HEK293 (cell line): ENCODE measurements around the gene B4GALT2.
A peak's percentile ranks its signal among the peaks of the same experiment; 100 is the strongest.

Source experiments
- HIC1 ChIP-seq: fragments of 450-650 bp; formaldehyde crosslinking; IDR thresholded peaks from 2 replicates; pipeline ENCODE4 v1.5.1; 2016; ENCODE audit warnings: missing biosample characterization, missing genetic modification characterization
- HOXA7 ChIP-seq: sonication (generic); formaldehyde crosslinking; IDR thresholded peaks from 2 replicates; pipeline ENCODE4 v1.8.1; 2022; ENCODE audit warnings: missing genetic modification reagents, borderline replicate concordance
- KLF9 ChIP-seq: fragments of 450-650 bp; formaldehyde crosslinking; IDR thresholded peaks from 2 replicates; pipeline ENCODE4 v1.5.1; 2016; ENCODE audit warnings: missing biosample characterization, missing genetic modification characterization, low read depth
- OVOL3 ChIP-seq: fragments of 450-650 bp; formaldehyde crosslinking; IDR thresholded peaks from 2 replicates; pipeline ENCODE4 v1.5.1; 2016; ENCODE audit warnings: missing biosample characterization, missing genetic modification characterization
- PATZ1 ChIP-seq: fragments of 450-650 bp; formaldehyde crosslinking; IDR thresholded peaks from 2 replicates; pipeline ENCODE4 v1.5.1; 2016; ENCODE audit warnings: missing biosample characterization, missing genetic modification characterization
- RBAK ChIP-seq: fragments of 450-650 bp; formaldehyde crosslinking; IDR thresholded peaks from 2 replicates; pipeline ENCODE4 v1.5.1; 2016; ENCODE audit warnings: missing biosample characterization, missing genetic modification characterization
- SCRT1 ChIP-seq: fragments of 450-650 bp; formaldehyde crosslinking; IDR thresholded peaks from 2 replicates; pipeline ENCODE4 v1.5.1; 2016; ENCODE audit warnings: missing biosample characterization, missing genetic modification characterization, borderline replicate concordance
- SCRT2 ChIP-seq: fragments of 450-650 bp; formaldehyde crosslinking; IDR thresholded peaks from 2 replicates; pipeline ENCODE4 v1.5.1; 2016; ENCODE audit warnings: missing biosample characterization, missing genetic modification characterization
- ZFHX2 ChIP-seq: fragments of 450-650 bp; formaldehyde crosslinking; conservative IDR thresholded peaks from 2 replicates; pipeline ENCODE4 v1.5.1; 2016; ENCODE audit warnings: missing biosample characterization, missing genetic modification characterization
- ZFP37 ChIP-seq: fragments of 450-650 bp; formaldehyde crosslinking; IDR thresholded peaks from 2 replicates; pipeline ENCODE4 v1.5.1; 2016; ENCODE audit warnings: missing biosample characterization, missing genetic modification characterization
- ZIC2 ChIP-seq: fragments of 450-650 bp; formaldehyde crosslinking; IDR thresholded peaks from 2 replicates; pipeline ENCODE4 v1.5.1; 2016; ENCODE audit warnings: missing biosample characterization, missing genetic modification characterization
- ZNF148 ChIP-seq: fragments of 450-650 bp; formaldehyde crosslinking; IDR thresholded peaks from 2 replicates; pipeline ENCODE4 v1.5.0; 2017; ENCODE audit warnings: missing biosample characterization, missing genetic modification characterization, borderline replicate concordance
- ZNF324 ChIP-seq: fragments of 450-650 bp; formaldehyde crosslinking; IDR thresholded peaks from 2 replicates; pipeline ENCODE4 v1.5.1; 2016; ENCODE audit warnings: missing biosample characterization, missing genetic modification characterization
- ZNF398 ChIP-seq: fragments of 450-650 bp; formaldehyde crosslinking; IDR thresholded peaks from 2 replicates; pipeline ENCODE4 v1.5.1; 2017; ENCODE audit warnings: missing biosample characterization, missing genetic modification characterization
- ZNF473 ChIP-seq: fragments of 450-650 bp; formaldehyde crosslinking; IDR thresholded peaks from 2 replicates; pipeline ENCODE4 v1.5.1; 2017; ENCODE audit warnings: missing biosample characterization, missing genetic modification characterization
- ZNF514 ChIP-seq: fragments of 450-650 bp; formaldehyde crosslinking; IDR thresholded peaks from 2 replicates; pipeline ENCODE4 v1.5.1; 2016; ENCODE audit warnings: missing biosample characterization, missing genetic modification characterization
- ZNF549 ChIP-seq: fragments of 450-650 bp; IDR thresholded peaks from 2 replicates; pipeline ENCODE4 v1.5.1; 2018; ENCODE audit warnings: missing biosample characterization, missing genetic modification characterization, mild to moderate bottlenecking, inconsistent platforms, moderate library complexity
- ZNF624 ChIP-seq: fragments of 450-650 bp; formaldehyde crosslinking; IDR thresholded peaks from 2 replicates; pipeline ENCODE4 v1.5.1; 2017; ENCODE audit warnings: missing biosample characterization, missing genetic modification characterization
- ZNF645 ChIP-seq: fragments of 450-650 bp; formaldehyde crosslinking; IDR thresholded peaks from 2 replicates; pipeline ENCODE4; 2016; ENCODE audit warnings: missing biosample characterization, missing genetic modification characterization
- ZNF701 ChIP-seq: fragments of 450-650 bp; formaldehyde crosslinking; IDR thresholded peaks from 2 replicates; pipeline ENCODE4 v1.5.1; 2016; ENCODE audit warnings: missing biosample characterization, missing genetic modification characterization
- ZSCAN30 ChIP-seq: fragments of 450-650 bp; IDR thresholded peaks from 2 replicates; pipeline ENCODE4 v1.5.1; 2018; ENCODE audit warnings: missing biosample characterization, mild to moderate bottlenecking, missing genetic modification characterization, moderate library complexity
- ZSCAN4 ChIP-seq: fragments of 450-650 bp; formaldehyde crosslinking; IDR thresholded peaks from 2 replicates; pipeline ENCODE4 v1.5.1; 2017; ENCODE audit warnings: missing biosample characterization, missing genetic modification characterization

The B4GALT2 gene

GRCh38 chr1:44037154-44037553 lies 58.1 kb downstream of the B4GALT2 start (continued):
- TF ChIP-seq ZNF148 (tag by site-specific recombination) (no peak), ZFP37 (tag by site-specific recombination) (no peak), KLF9 (tag by site-specific recombination) (no peak), ZSCAN30 (no peak), ZNF549 (tag by site-specific recombination) (no peak), ZNF701 (tag by site-specific recombination) (no peak), SCRT1 (tag by site-specific recombination) (no peak), RBAK (no peak), ZNF645 (tag by site-specific recombination) (peak; percentile 62; the same call in 1 of the 2 replicates), ZSCAN4 (tag by site-specific recombination) (0 out of 2 replicates have a peak, but pooled peaks have one; percentile 38), ZNF473 (tag by site-specific recombination) (no peak), OVOL3 (tag by site-specific recombination) (no peak), ZNF514 (tag by site-specific recombination) (no peak), ZNF398 (tag by site-specific recombination) (peak; percentile 58; the same call in 1 of the 2 replicates), SCRT2 (tag by site-specific recombination) (no peak), PATZ1 (0 out of 2 replicates have a peak, but pooled peaks have one; percentile 9), HIC1 (no peak), ZNF624 (tag by site-specific recombination) (no peak), ZNF324 (no peak), ZFHX2 (tag by site-specific recombination) (peak; percentile 20; the same call in 1 of the 2 replicates), HOXA7 (CRISPR knock-in tag) (no peak), ZIC2 (no peak)
- TF ChIP-seq, all 188 proteins: peak for 10
